Measurements from ENCODE around the gene BCAS3. TPM values are rescaled to one million over a fixed set of nuclear protein-coding genes. Genes with fewer than 3 reads are reported as not detected.

The BCAS3 gene
- total RNA-seq, 1 donor from 2014 or later: 14.5 TPM

DNA sequence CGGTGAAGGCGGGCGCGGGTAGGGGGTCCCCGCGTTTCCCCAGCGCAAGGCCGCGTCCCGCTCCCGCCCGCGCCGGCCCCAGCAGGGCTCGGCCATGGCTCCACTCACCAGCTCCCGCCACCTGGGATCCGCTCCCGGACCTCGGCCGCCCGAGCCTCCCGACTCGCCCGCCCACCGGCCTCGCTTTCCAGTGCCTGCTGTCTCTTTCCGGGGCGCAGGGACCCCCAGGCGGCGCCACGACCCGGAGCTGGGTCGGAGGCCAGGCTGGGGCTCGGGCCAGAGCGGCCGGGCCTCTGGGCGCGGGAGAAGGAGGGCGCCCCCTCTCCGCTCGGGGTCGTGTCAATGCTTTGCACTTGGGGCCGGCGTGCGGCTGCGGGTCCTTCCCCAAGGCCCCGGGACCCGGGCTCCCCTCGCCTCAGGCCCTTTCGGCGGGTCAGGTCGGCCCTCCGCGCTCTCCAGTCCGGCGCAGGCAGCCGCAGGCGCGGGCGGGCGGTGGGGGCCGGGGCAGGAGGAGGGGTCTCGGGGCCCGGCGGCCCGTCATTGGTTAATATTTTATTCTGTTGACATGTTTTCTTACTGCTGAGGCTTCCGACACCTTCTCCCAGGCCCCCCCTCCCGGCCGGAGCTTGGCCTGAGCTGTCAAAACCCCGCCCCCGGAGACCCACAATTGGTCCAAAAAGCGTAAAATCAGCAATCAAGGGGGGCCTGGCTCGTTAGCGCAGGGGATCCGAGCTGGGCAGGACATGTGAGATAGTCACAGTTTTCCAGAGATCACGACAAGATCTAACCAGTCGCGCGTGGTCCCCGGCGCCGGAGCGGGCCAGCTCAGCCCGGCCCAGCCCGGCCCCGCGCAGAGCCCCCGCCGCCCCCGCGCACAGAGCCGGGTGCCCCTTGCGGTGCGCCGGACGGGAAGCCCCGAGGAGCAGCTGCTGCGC lies 721.7 kb downstream of the BCAS3 start, which contains the start of gene TBX2:
Gene TBX2, plus strand, starts transcription at position 713 of the 935 bp plus-strand sequence. CDS start 334 bp downstream, outside the sequence.
- Histone ChIP-seq H3K27me3 (ENCODE audit: insufficient read depth, low read length) (peaks cover 38% of the 10 kb centered on the region), H3K9me3 (ENCODE audit: insufficient read depth, low read depth, low read length) (no peaks in the 10 kb centered on the region), H4K20me1 (ENCODE audit: insufficient read depth, low read length) (peaks cover 21% of the 10 kb centered on the region), H3K9ac (ENCODE audit: low read length) (peak within 1 kb of the TSS; percentile 74), H3K4me2 (ENCODE audit: low read length) (peak within 1 kb of the TSS; percentile 81), H3K36me3 (ENCODE audit: insufficient read depth, low read length) (no peaks in the 10 kb centered on the region), H3K27ac (ENCODE audit: low read depth, low read length) (peak within 1 kb of the TSS; percentile 71), H2AFZ (ENCODE audit: low read depth, low read length) (peak within 1 kb of the TSS; percentile 66), H3K4me3 (ENCODE audit: insufficient read depth, low read depth, low read length) (peak within 1 kb of the TSS; percentile 58), H3K79me2 (ENCODE audit: insufficient read depth, low read length) (peaks cover 55% of the 10 kb centered on the region), H3K4me1 (ENCODE audit: insufficient read depth, low read length) (peaks cover 27% of the 10 kb centered on the region)
- Mint-ChIP-seq H3K36me3 (ENCODE audit: low read depth, unreplicated experiment) (peaks cover 2% of the 10 kb centered on the region), H3K27ac (ENCODE audit: unreplicated experiment) (no peak within 1 kb of the TSS), H3K27me3 (ENCODE audit: low read depth, unreplicated experiment) (peaks cover 57% of the 10 kb centered on the region), H3K4me3 (ENCODE audit: unreplicated experiment) (peak within 1 kb of the TSS; percentile 79), H3K4me1 (ENCODE audit: low read depth, unreplicated experiment) (peaks cover 2% of the 10 kb centered on the region), H3K9me3 (ENCODE audit: unreplicated experiment) (peaks cover 31% of the 10 kb centered on the region)
- no peak for TF ChIP-seq EZH2 (IDR thresholded peaks at IDR 0.05; ENCODE audit: insufficient read depth, low read length)
- TF ChIP-seq, protein P1, sequence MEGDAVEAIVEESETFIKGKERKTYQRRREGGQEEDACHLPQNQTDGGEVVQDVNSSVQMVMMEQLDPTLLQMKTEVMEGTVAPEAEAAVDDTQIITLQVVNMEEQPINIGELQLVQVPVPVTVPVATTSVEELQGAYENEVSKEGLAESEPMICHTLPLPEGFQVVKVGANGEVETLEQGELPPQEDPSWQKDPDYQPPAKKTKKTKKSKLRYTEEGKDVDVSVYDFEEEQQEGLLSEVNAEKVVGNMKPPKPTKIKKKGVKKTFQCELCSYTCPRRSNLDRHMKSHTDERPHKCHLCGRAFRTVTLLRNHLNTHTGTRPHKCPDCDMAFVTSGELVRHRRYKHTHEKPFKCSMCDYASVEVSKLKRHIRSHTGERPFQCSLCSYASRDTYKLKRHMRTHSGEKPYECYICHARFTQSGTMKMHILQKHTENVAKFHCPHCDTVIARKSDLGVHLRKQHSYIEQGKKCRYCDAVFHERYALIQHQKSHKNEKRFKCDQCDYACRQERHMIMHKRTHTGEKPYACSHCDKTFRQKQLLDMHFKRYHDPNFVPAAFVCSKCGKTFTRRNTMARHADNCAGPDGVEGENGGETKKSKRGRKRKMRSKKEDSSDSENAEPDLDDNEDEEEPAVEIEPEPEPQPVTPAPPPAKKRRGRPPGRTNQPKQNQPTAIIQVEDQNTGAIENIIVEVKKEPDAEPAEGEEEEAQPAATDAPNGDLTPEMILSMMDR (IDR thresholded peaks at IDR 0.05; ENCODE audit: insufficient read depth, low read depth, low read length): no peak
- DNase-seq (ENCODE audit: low read depth): peak; percentile 87
- no peak for FAIRE-seq

DNA sequence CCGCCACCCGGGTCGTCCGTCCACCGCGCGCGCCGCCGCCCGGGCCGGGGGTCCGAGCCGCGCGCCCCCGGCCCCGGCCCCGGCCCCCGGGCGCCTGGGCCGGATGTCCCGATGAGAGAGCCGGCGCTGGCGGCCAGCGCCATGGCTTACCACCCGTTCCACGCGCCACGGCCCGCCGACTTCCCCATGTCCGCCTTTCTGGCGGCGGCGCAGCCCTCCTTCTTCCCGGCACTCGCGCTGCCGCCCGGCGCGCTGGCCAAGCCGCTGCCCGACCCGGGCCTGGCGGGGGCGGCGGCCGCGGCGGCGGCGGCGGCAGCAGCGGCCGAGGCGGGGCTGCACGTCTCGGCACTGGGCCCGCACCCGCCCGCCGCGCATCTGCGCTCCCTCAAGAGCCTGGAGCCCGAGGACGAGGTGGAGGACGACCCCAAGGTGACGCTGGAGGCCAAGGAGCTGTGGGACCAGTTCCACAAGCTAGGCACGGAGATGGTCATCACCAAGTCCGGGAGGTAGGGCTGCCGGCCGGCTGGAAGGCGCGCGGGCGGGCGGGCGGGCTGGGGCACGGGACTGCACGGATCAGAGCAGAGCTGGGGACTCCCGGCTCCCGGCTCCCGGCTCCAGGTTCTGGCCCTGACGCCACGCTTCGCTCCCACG lies 722.5 kb downstream of the BCAS3 start:
- Mint-ChIP-seq H3K27me3 (ENCODE audit: low read depth, unreplicated experiment) (peaks cover 53% of the 10 kb centered on the region), H3K27ac (ENCODE audit: unreplicated experiment) (no peak overlapping the region), H3K4me3 (ENCODE audit: unreplicated experiment) (no peak overlapping the region), H3K36me3 (ENCODE audit: low read depth, unreplicated experiment) (peaks cover 2% of the 10 kb centered on the region), H3K9me3 (ENCODE audit: unreplicated experiment) (peaks cover 24% of the 10 kb centered on the region), H3K4me1 (ENCODE audit: low read depth, unreplicated experiment) (no peaks in the 10 kb centered on the region)
- Histone ChIP-seq H4K20me1 (ENCODE audit: insufficient read depth, low read length) (peaks cover 21% of the 10 kb centered on the region), H3K4me3 (ENCODE audit: insufficient read depth, low read depth, low read length) (peak overlapping the region; percentile 58), H3K9ac (ENCODE audit: low read length) (peak overlapping the region; percentile 74), H3K4me2 (ENCODE audit: low read length) (peak overlapping the region; percentile 81), H3K4me1 (ENCODE audit: insufficient read depth, low read length) (peaks cover 33% of the 10 kb centered on the region), H3K9me3 (ENCODE audit: insufficient read depth, low read depth, low read length) (no peaks in the 10 kb centered on the region), H3K36me3 (ENCODE audit: insufficient read depth, low read length) (no peaks in the 10 kb centered on the region), H3K27me3 (ENCODE audit: insufficient read depth, low read length) (peaks cover 44% of the 10 kb centered on the region), H3K79me2 (ENCODE audit: insufficient read depth, low read length) (peaks cover 63% of the 10 kb centered on the region), H2AFZ (ENCODE audit: low read depth, low read length) (no peak overlapping the region), H3K27ac (ENCODE audit: low read depth, low read length) (peak overlapping the region; percentile 71)
- TF ChIP-seq, protein P1 (IDR thresholded peaks at IDR 0.05; ENCODE audit: insufficient read depth, low read depth, low read length): no peak
- no peak for TF ChIP-seq EZH2 (IDR thresholded peaks at IDR 0.05; ENCODE audit: insufficient read depth, low read length)
- DNase-seq (ENCODE audit: low read depth) (peak; percentile 36), FAIRE-seq (no peak)
